Fibroblast of lung (primary cell): Measurements from ENCODE around the gene CNTN4. TPM values are rescaled to one million over a fixed set of nuclear protein-coding genes. Genes with fewer than 3 reads are reported as not detected.

ENCODE experiments used
- DNase-seq, 2 donors: peaks; one replicate each; pipeline versions ENCODE4 v3.0.0 to v3.0.0-alpha.2; 2010; ENCODE audit warnings: low read depth in 2 of 2
- H2AFZ ChIP-seq: 2 replicates; pipeline ENCODE4 v1.5.1; 2012; ENCODE audit warnings: low read length, control low read depth, inconsistent platforms
- H3K27ac ChIP-seq: 2 replicates; pipeline ENCODE4 v1.5.1; 2011; ENCODE audit warnings: low read length, control low read depth; ENCODE audit not compliant: insufficient read depth
- H3K27me3 ChIP-seq: 2 replicates; pipeline ENCODE4 v1.5.1; 2011; ENCODE audit warnings: mild to moderate bottlenecking, low read length; ENCODE audit not compliant: control insufficient read depth, insufficient read depth
- H3K36me3 ChIP-seq: 2 replicates; pipeline ENCODE4 v1.5.1; 2011; ENCODE audit warnings: low read length; ENCODE audit not compliant: control insufficient read depth, insufficient read depth
- H3K4me1 ChIP-seq: 2 replicates; pipeline ENCODE4 v1.5.1; 2011; ENCODE audit warnings: low read length; ENCODE audit not compliant: control insufficient read depth, insufficient read depth; ENCODE audit errors: extremely low read depth
- H3K4me2 ChIP-seq: 2 replicates; pipeline ENCODE4 v1.5.1; 2011; ENCODE audit warnings: low read length, control low read depth; ENCODE audit not compliant: insufficient read depth; ENCODE audit errors: extremely low read depth
- H3K4me3 ChIP-seq, 4 experiments: fragments of 200-600 bp in 1 of 4; sonication (generic) in 1 of 4; replicated peaks in 1 of 4; 2 replicates each; pipeline ENCODE4 v1.5.1; 2011 to 2016; ENCODE audit warnings: low read length in 4 of 4, low read depth in 3 of 4, mild to moderate bottlenecking in 3 of 4, control low read depth in 2 of 4, inconsistent platforms in 1 of 4, mixed read lengths in 1 of 4; ENCODE audit not compliant: insufficient read depth in 1 of 4; ENCODE audit errors: control extremely low read depth in 1 of 4
- H3K79me2 ChIP-seq: 2 replicates; pipeline ENCODE4 v1.5.1; 2012; ENCODE audit warnings: mild to moderate bottlenecking, low read length, inconsistent platforms; ENCODE audit not compliant: control insufficient read depth, insufficient read depth
- H3K9ac ChIP-seq: 2 replicates; pipeline ENCODE4 v1.5.1; 2011; ENCODE audit warnings: mild to moderate bottlenecking, low read length, control low read depth; ENCODE audit not compliant: insufficient read depth
- H3K9me3 ChIP-seq: 2 replicates; pipeline ENCODE4 v1.5.1; 2012; ENCODE audit warnings: low read depth, low read length; ENCODE audit not compliant: control insufficient read depth, insufficient read depth
- H4K20me1 ChIP-seq: 2 replicates; pipeline ENCODE4 v1.5.1; 2011; ENCODE audit warnings: low read length; ENCODE audit not compliant: control insufficient read depth, insufficient read depth; ENCODE audit errors: extremely low read depth
- CTCF ChIP-seq, 2 donors: IDR thresholded peaks in 1 of 2; conservative IDR thresholded peaks in 1 of 2; 1 replicate in 1 of 2; 2 replicates in 1 of 2; pipeline ENCODE4 v1.5.1; 2011 to 2012; ENCODE audit warnings: low read length in 2 of 2, control low read depth in 1 of 2, inconsistent platforms in 1 of 2, low read depth in 1 of 2, mild to moderate bottlenecking in 1 of 2
- EZH2 ChIP-seq: IDR thresholded peaks from 2 replicates; pipeline ENCODE4 v1.5.1; 2012; ENCODE audit warnings: low read length, control low read depth, mild to moderate bottlenecking; ENCODE audit errors: missing control alignments
- polyA plus RNA-seq, 2 donors: library from polyadenylated mRNA; depleted of rRNA in 1 of 2; stranded (reverse) in 1 of 2; unstranded in 1 of 2; fragments of >200 nt; gene quantifications; 2 replicates each; pipeline ENCODE4 v1.2.1, GENCODE V29; 2011 to 2012; ENCODE audit warnings: missing spikeins in 1 of 2
- total RNA-seq: library from RNA; depleted of rRNA; stranded (reverse); fragments of >200 nt; gene quantifications from 2 replicates; pipeline ENCODE4 v1.2.1, GENCODE V29; 2014

The CNTN4 gene
- total and polyA plus RNA-seq, 2 donors (not counting 1 experiment from before 2014, with no cell fraction given) = 0.17 to 0.69 TPM

GRCh38 chr3:2677501-2677900 lies 578.8 kb downstream of the CNTN4 start:
- H3K9ac ChIP-seq = no peak overlapping the region
- no peak for TF ChIP-seq CTCF (conservative IDR thresholded peaks at IDR 0.05 in 1 of 2, IDR thresholded peaks at IDR 0.05 in 1 of 2; ENCODE audit: low read depth in 1 of 2, low read length in 2 of 2)
- TF ChIP-seq EZH2 = no peak
- no peak overlapping the region for H3K4me3 ChIP-seq
- H3K9me3 ChIP-seq = no peaks in the 10 kb centered on the region
- no peak overlapping the region for H3K4me2 ChIP-seq
- H2AFZ ChIP-seq = no peak overlapping the region
- no peaks in the 10 kb centered on the region for H4K20me1 ChIP-seq
- no peak for DNase-seq
- H3K36me3 ChIP-seq = no peaks in the 10 kb centered on the region
- H3K27me3 ChIP-seq = no peaks in the 10 kb centered on the region
- H3K27ac ChIP-seq = no peak overlapping the region
- no peaks in the 10 kb centered on the region for H3K4me1 ChIP-seq
- H3K79me2 ChIP-seq = no peaks in the 10 kb centered on the region

GRCh38 chr3:2680236-2680635 lies 581.6 kb downstream of the CNTN4 start:
- Histone ChIP-seq H3K4me1 (no peaks in the 10 kb centered on the region), H4K20me1 (no peaks in the 10 kb centered on the region), H3K9ac (no peak overlapping the region), H3K4me2 (no peak overlapping the region), H3K4me3 (no peak overlapping the region), H3K27me3 (no peaks in the 10 kb centered on the region), H3K9me3 (no peaks in the 10 kb centered on the region), H3K27ac (no peak overlapping the region), H2AFZ (no peak overlapping the region), H3K79me2 (no peaks in the 10 kb centered on the region), H3K36me3 (no peaks in the 10 kb centered on the region)
- TF ChIP-seq EZH2 = no peak
- TF ChIP-seq CTCF (conservative IDR thresholded peaks at IDR 0.05 in 1 of 2, IDR thresholded peaks at IDR 0.05 in 1 of 2; ENCODE audit: low read depth in 1 of 2, low read length in 2 of 2) = no peak
- DNase-seq = no peak

DNA sequence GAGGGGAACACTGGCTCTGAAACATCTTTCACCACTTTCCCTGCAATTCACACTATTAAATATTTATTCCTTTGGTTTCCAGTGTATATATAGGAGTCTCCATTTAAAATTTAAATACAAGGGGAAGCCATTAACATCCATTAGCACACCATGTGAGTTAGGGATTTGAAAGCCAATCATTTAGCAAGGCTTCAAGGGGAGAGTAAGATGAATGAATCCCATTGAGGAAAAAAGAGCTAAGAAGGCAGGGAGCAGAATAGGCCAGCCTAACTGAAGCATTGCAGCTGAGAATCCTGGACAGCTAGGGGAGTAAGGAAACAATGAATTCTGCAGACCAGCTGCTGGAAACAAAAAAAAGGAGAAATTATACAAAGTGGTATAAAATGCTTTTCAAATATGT lies 585.4 kb downstream of the CNTN4 start:
- DNase-seq = no peak
- Histone ChIP-seq H3K9me3 (no peaks in the 10 kb centered on the region), H3K4me2 (no peak overlapping the region), H2AFZ (no peak overlapping the region), H3K36me3 (no peaks in the 10 kb centered on the region), H3K27ac (no peak overlapping the region), H3K27me3 (no peaks in the 10 kb centered on the region), H3K4me1 (no peaks in the 10 kb centered on the region), H3K4me3 (no peak overlapping the region), H3K9ac (no peak overlapping the region), H3K79me2 (no peaks in the 10 kb centered on the region), H4K20me1 (no peaks in the 10 kb centered on the region)
- TF ChIP-seq EZH2 (no peak), CTCF (conservative IDR thresholded peaks at IDR 0.05 in 1 of 2, IDR thresholded peaks at IDR 0.05 in 1 of 2; ENCODE audit: low read depth in 1 of 2, low read length in 2 of 2) (no peak)
